K562 (cell line): ENCODE measurements around the gene RNASE4. TPM values are rescaled to one million over a fixed set of nuclear protein-coding genes. Genes with fewer than 3 reads are reported as not detected.

ENCODE experiments used
- BRF1 ChIP-seq: IDR thresholded peaks from 3 replicates; pipeline ENCODE4 v1.6.1; 2011; ENCODE audit warnings: borderline replicate concordance, mild to moderate bottlenecking; ENCODE audit not compliant: insufficient read length; ENCODE audit errors: extremely low read depth
- CBFA2T3 ChIP-seq: fragments of 450-650 bp; IDR thresholded peaks from 2 replicates; pipeline ENCODE4 v1.6.1; 2017
- CBX2 ChIP-seq: fragments of 200-600 bp; sonication (generic); IDR thresholded peaks from one replicate; pipeline ENCODE4 v1.6.1; 2012; ENCODE audit warnings: mild to moderate bottlenecking, low read length, inconsistent platforms; ENCODE audit not compliant: insufficient read depth, poor library complexity, severe bottlenecking
- ETV5 ChIP-seq: sonication (generic); formaldehyde crosslinking; IDR thresholded peaks from 2 replicates; pipeline ENCODE4 v1.4.0; 2020; ENCODE audit warnings: low read depth, mild to moderate bottlenecking, missing genetic modification reagents
- FOXO4 ChIP-seq: fragments of 450-650 bp; formaldehyde crosslinking; IDR thresholded peaks from 2 replicates; pipeline ENCODE4 v1.4.0; 2020; ENCODE audit warnings: mild to moderate bottlenecking, moderate library complexity
- GMEB1 ChIP-seq: fragments of 250-450 bp; sonication (Bioruptor Pico); IDR thresholded peaks from 2 replicates; pipeline ENCODE4 v1.4.0; 2020; ENCODE audit warnings: mild to moderate bottlenecking
- GTF3C2 ChIP-seq: IDR thresholded peaks from 3 replicates; pipeline ENCODE4 v1.6.1; 2011; ENCODE audit warnings: borderline replicate concordance, mild to moderate bottlenecking, moderate library complexity; ENCODE audit not compliant: insufficient read length; ENCODE audit errors: extremely low read depth
- IFI16 ChIP-seq: fragments of 250-450 bp; sonication (Bioruptor Pico); IDR thresholded peaks from 2 replicates; pipeline ENCODE4 v2.1.2; 2022; ENCODE audit warnings: mild to moderate bottlenecking, inconsistent platforms
- KDM2B ChIP-seq: fragments of 250-450 bp; sonication (Bioruptor Pico); IDR thresholded peaks from 2 replicates; pipeline ENCODE4 v1.8.0; 2021; ENCODE audit warnings: mild to moderate bottlenecking, moderate library complexity
- MED1 ChIP-seq: sonication (generic); formaldehyde crosslinking; IDR thresholded peaks from 2 replicates; pipeline ENCODE4 v1.8.1; 2023; ENCODE audit warnings: missing genetic modification reagents, borderline replicate concordance
- OTX1 ChIP-seq: fragments of 450-650 bp; formaldehyde crosslinking; IDR thresholded peaks from 2 replicates; pipeline ENCODE4 v1.4.0; 2022; ENCODE audit warnings: mild to moderate bottlenecking
- PHF21A ChIP-seq: fragments of 450-650 bp; IDR thresholded peaks from 2 replicates; pipeline ENCODE4 v1.6.1; 2017; ENCODE audit warnings: low read depth, borderline replicate concordance
- POLR2AphosphoS2 ChIP-seq: IDR thresholded peaks from 2 replicates; pipeline ENCODE4 v1.6.1; 2012; ENCODE audit warnings: low read length, improper control_type of control experiment
- PRDM10 ChIP-seq: fragments of 450-650 bp; IDR thresholded peaks from 2 replicates; pipeline ENCODE4 v1.6.1; 2018; ENCODE audit not compliant: partially characterized antibody
- RBM34 ChIP-seq: fragments of 200-400 bp; formaldehyde crosslinking; IDR thresholded peaks from 2 replicates; pipeline ENCODE4 v1.6.1; 2018; ENCODE audit warnings: low read length, borderline replicate concordance; ENCODE audit not compliant: insufficient read depth
- ZBTB7A ChIP-seq: IDR thresholded peaks from 2 replicates; pipeline ENCODE4 v1.6.1; 2011; ENCODE audit warnings: low read depth, mild to moderate bottlenecking, low read length, moderate library complexity, borderline replicate concordance; ENCODE audit not compliant: control insufficient read depth
- ZNF445 ChIP-seq: fragments of 250-450 bp; sonication (Bioruptor Pico); IDR thresholded peaks from 2 replicates; pipeline ENCODE4 v1.4.0; 2020; ENCODE audit warnings: low read depth, mild to moderate bottlenecking, moderate library complexity
- polyA plus RNA-seq, 8 experiments: library from polyadenylated mRNA; depleted of rRNA in 4 of 8; stranded (reverse) in 5 of 8; unstranded in 3 of 8; fragments of >200 nt; fragmentation: Nextera tagmentation in 2 of 8; fragmentation: Illumina TruSeq in 1 of 8; extraction: Ambion mirVana in 2 of 8; extraction: Trizol in 1 of 8; gene quantifications; 2 replicates each; pipeline versions ENCODE4 v1.2.1 to v1.2.3, GENCODE V29; 2011 to 2014; ENCODE audit warnings: inconsistent platforms in 1 of 8, missing spikeins in 1 of 8
- total RNA-seq, 7 experiments: library from RNA; depleted of rRNA in 6 of 7; stranded (reverse); fragments of >200 nt in 6 of 7; fragmentation: Illumina TruSeq in 2 of 7; extraction: Trizol in 2 of 7; gene quantifications; 2 replicates each; pipeline versions ENCODE4 v1.2.1 to v1.2.3, GENCODE V29; 2011 to 2021; ENCODE audit warnings: low replicate concordance in 1 of 7

RNASE4 gene
- total and polyA plus RNA-seq, 9 of the 15 experiments (the other 6 are each of a cell fraction or from before 2014, with no cell fraction given) = 0.09 to 0.22 (median 0.13) TPM; not detected in 2

GRCh38 chr14:20657216-20658211 lies 26.8 kb upstream of the RNASE4 start (continued):
- TF ChIP-seq PHF21A (no peak), GTF3C2 (peak; percentile 85), FOXO4 (CRISPR knock-in tag) (no peak), CBX2 (no peak), PRDM10 (no peak), POLR2AphosphoS2 (no peak), CBFA2T3 (no peak), ZBTB7A (no peak), ETV5 (CRISPR knock-in tag) (no peak), RBM34 (no peak), GMEB1 (CRISPR knock-in tag) (no peak), MED1 (CRISPR knock-in tag) (no peak), BRF1 (no peak), OTX1 (CRISPR knock-in tag) (no peak), ZNF445 (CRISPR knock-in tag) (no peak), KDM2B (CRISPR knock-in tag) (no peak), IFI16 (CRISPR knock-in tag) (no peak)
